NCI-H1105 treated with DMSO at 0.1 percent for 48 hours (cell line): ENCODE data around the gene ACMSD.
A peak's percentile ranks its signal among the peaks of the same experiment; 100 is the strongest.
"Not testable (repeated sequence)": the region's sequence is repeated elsewhere in the genome, so short reads cannot be mapped to it uniquely, and the experiment has no call there.

Experiments used
- DNase-seq: peaks from one replicate; lab custom pipeline; 2025; lab: John Stamatoyannopoulos, UW

The ACMSD gene

DNA sequence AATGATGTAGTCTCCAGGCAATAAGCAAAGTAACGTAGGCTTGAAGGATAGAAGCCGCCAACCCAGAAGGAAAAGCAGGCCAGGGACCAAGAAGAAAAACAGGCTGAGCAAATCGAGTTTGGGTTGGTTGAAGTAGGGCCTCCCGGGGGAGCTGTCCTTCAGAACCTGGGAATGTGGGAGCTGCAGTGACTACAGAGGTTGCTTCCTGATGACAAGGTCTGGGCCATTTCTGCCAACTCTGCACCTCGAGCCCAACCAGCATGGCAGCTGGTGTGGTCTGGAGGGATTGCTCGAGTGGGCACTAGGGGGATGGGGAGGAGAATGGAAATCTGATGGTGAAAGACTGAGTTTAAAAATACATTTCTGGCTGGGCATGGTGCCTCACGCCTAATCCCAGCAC is 14.1 kb downstream of the ACMSD start:
- DNase-seq: no peak

DNA sequence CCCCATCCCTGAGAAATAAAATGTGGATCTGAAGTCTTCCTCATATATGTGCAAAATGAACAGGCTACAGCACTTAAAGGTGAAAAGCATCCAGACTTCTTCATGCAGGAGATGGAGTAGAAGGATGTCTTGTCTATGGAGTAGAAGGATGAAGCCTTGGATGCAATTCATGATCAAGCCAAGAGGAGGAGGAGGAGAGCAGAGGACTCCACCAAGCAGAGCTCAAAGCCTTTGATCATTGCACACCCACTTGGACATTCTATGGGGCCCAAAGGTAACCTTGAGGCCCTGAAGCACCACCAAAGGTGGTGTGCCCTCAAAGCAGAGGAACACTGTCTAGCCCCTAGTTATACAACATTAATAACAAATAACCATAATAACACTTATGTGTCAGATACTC is 17.3 kb downstream of the ACMSD start:
- no peak for DNase-seq

DNA sequence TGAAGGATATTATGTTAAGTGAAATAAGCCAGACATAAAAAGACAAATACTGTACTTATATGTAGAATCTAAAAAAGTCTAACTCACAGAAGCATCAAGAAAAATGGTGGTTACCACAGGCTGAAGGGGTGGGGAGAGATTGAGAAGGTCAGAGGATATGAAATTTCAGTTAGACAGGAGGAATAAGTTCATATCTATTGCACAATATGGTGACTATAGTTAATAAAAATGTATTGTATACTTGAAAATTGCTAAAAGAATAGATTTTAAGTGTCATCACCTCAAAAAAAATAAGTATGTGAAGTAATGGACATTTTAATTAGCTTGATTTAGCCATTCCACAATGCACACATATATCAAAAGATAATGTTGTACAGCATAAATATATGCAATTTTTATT is 19.8 kb downstream of the ACMSD start:
- no peak for DNase-seq

- no peak for DNase-seq
These were observed 22.8 kb downstream of the ACMSD start for GRCh38 chr2:134861173-134861572.

DNA sequence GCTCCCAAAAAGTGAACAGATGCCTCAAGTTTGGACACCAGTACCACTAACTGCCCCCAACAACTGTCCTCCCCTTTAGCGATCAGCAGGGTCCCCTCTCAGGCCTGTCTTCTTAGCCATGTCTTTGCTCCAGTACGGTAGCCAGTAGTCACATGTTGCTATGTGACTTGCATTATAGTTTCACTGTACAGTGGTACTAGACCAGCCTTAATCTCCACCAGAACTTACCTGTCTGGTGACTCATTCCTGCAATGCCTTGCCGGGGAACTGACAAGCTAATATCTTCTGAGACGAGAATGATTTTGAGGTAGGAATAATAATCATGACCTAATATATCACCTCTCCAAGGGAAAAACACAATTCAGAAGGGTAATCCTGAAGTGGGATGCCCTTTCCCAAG is 23.7 kb downstream of the ACMSD start:
- DNase-seq: no peak

DNA sequence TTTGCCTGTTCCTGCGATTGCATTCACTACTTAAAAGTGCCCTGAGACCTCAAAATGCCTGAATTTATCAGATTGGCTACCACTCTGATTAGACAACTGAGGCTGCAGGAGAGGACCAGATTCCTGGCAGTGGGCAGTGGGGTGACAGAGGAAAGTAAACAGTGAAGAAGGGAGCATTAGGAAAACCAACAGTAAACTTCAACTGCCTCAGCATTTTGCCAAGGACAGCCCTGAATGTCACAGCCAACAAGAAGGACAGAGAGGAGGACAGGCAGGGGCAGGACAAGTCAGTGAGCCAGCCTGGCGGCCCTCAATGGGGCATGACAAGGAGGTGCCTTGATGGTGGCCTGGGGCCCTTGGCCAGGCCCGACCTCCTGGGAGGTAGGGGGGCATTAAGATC is 24.3 kb downstream of the ACMSD start:
- no peak for DNase-seq

- no peak for DNase-seq
These were observed 25.0 kb downstream of the ACMSD start for GRCh38 chr2:134863446-134863845.

DNA sequence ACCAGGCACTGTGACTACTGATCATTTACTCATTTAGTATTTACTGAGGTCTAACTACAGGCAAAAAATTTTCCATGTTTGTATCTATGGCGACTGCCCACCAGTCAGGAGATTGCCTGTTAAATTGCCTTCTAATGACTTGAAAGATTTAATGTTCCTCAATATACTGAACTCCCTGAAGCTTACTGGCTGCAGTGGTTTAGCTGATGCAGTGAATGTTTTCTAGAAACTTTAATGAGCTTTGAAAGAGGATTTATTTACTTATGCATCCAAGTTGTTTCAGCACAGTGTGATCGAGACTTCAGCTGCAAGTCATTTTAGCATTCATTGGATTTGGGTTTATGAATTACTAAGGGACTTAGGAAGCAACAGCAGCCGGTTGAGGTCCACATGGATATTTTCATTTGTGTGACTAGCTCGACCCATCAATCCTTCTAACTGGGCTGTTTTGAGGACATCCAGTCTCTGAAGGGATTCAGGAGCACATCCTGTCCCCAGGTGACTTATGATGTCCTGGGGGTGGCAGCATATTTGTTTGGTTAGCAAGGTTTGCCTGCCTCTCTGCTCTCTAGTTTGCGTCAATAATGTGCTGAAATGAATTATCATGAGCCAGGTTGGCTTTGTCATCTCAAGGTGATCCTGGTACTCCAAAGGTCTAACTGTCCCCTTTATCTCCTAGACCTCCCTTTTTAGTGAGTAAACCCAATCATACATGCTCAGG is 26.8 kb downstream of the ACMSD start:
- DNase-seq: no peak

- DNase-seq: no peak
These were observed 28.2 kb downstream of the ACMSD start for GRCh38 chr2:134866498-134867099.

DNA sequence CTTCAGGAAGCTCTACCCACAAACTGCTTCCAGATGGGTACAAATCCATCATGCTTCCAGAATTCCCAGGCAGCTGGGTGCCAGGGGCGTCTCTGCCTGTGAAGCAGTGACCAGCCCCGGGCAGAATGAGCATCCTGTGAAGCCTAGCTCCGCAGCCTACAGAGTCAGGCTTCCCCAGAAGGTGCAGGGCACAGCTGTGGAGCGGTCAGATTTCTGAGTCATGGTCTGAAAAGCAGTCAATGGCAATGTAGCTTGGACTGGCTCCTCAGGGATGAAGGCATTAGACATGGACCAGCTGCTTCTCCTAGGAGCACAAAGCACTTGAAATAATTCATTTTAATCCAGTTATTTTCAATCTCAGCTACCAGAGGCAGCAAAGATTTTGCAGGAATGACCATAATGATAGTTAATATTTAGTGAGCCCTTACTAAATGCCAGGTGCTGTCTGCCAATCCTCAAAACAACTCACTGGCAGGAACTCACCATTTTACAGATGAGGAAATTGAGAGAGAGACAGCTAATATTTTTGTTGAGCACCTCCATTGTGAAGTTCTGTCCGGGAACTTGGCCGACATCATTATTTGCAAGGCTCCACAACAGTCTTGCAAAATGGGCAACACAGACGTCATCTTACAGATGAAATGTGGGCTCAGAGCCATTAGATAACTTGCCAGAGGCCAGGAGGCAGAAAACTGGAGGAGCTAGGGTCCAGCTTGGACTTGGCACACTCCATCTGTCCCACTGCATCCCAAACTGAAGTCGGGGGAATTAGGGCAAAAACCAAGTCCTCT is 31.7 kb downstream of the ACMSD start:
- DNase-seq: no peak

DNA sequence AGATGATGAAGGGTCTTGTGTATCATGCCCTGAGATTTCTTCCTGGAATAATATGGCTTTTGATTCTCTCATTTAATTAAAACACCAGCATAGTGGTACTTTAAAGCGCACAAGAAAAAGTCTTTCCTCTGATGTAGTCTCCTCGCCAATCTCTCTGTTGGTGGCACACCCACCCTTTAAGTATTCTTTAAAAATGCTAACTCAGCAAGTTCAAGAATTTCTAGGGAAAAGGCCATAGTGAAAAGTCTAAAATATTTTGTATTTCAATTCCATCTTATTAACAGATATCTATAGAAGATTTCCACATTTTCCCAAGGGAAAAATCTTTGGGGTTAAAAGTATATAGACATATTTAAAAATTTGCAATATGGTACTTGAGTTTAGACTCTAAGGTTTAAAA is 34.7 kb downstream of the ACMSD start:
- DNase-seq: no peak

GRCh38 chr2:134875309-134875708 is 36.9 kb downstream of the ACMSD start:
- no peak for DNase-seq

DNA sequence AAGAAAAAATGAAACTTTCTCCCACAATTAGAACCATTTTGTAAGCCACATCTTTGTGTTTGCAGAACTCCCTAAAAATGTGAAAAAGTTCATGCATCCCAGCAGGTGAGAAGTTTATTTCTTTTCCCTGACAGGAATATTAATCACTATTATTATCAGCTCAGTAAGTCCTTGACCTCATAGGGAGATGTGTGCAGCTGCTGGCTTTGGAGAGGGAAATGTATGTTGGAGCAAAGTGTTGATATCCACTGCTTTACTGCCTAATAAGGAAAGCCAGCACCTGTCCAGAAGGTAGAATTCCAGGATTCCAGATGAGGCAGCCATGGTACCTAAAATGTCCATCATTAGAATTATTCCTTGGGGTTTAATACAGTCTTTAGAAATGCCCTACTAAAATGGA is 44.4 kb downstream of the ACMSD start:
- DNase-seq: no peak

DNA sequence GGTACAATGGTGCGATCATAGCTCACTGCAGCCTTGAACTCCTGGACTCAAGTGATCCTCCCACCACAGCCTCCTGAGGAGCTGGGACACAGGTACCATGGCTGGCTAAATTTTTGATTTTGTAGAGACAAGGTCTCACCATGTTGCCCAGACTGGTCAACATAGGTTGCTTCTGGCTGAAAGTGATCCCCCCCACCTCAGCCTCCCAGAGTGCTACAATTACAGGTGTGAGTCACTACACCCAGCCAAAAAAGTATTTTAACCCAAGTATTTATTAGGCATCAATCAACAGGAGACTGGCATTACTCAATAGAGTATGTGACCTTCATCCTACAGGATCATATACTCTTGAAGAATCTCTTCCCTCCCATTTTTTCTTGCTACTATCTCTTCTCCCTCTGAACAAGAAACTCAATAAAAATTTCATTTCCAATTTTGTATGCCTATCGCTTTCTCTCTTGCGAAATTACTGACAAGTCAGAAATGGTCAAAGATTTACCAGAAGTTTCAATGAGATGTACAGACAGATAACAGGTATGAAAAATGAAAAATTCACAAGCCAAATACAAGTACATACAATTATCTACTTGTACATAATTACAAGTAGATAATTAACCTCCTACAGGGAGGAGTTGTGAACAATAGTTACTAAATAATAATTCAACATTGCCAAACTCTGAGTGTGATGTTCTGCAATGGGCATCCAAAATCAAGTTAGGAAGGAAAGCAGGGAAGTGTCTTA is 45.3 kb downstream of the ACMSD start:
- peak; percentile 51 for DNase-seq

GRCh38 chr2:134884435-134884834 is 46.0 kb downstream of the ACMSD start:
- DNase-seq: no peak

- DNase-seq: no peak
These were observed 54.0 kb downstream of the ACMSD start for GRCh38 chr2:134892282-134893035.

DNA sequence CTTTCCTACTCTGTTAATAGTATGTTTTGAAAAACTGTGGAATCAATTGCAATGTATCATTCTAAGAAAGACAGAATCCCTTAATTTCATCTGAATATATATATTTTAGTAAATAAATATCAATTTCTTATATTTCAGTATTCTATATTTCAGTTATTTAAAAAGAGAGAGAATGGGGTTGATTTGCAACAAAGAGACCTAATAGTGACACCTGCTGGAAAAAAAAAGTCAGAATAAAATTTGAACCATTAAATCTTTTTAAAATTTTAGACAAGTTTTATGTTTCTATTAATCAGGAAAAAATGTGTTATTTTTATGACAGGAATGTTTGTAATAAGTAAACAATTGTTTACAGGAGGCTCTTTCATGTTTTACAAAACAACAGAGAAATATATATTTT is 59.5 kb downstream of the ACMSD start:
- peak; percentile 25 for DNase-seq

DNA sequence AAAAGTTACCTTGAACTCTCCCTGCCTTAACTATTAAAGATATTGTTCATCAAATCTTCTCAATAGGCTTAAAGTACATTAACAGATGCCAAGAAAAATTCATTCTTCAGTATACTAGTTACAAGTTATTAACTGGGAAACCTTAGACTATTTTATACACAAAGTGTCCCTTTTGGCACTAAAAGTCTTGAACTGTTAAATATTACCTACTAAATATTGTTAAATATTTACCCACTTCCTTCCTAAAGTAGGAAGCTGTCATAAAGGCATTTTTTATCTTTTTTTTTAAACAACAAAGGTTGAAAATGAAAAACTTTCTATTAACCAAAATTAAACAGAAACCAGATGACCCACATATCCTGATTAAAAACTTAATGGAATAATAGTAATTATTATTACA is 60.8 kb downstream of the ACMSD start:
- DNase-seq: no peak

- DNase-seq: no peak
These were observed 61.7 kb downstream of the ACMSD start for GRCh38 chr2:134900151-134900550.

GRCh38 chr2:134903701-134904100 is 65.3 kb downstream of the ACMSD start:
- not testable (repeated sequence) for DNase-seq

- DNase-seq: no peak
These were observed 66.8 kb downstream of the ACMSD start for GRCh38 chr2:134905168-134905567.

- no peak for DNase-seq
These were observed 68.3 kb downstream of the ACMSD start for GRCh38 chr2:134906726-134907125.
